Ovary (tissue), 9 donors: Measurements from ENCODE around the gene ACR. TPM values are rescaled to one million over a fixed set of nuclear protein-coding genes. Genes with fewer than 3 reads are reported as not detected.
A peak's percentile ranks its signal among the peaks of the same experiment; 100 is the strongest.

Experiments used
- DNase-seq, 5 donors: peaks; one replicate each; pipeline ENCODE4 v3.0.0-alpha.2; 2019 to 2020
- H3K27ac ChIP-seq, 2 donors: fragments of 200-600 bp; one replicate each; pipeline versions ENCODE4 v1.5.1 to v1.8.0; 2019 to 2022
- H3K27me3 ChIP-seq: fragments of 200-600 bp; one replicate; pipeline ENCODE4 v1.8.0; 2022
- H3K36me3 ChIP-seq: fragments of 200-600 bp; sonication (generic); one replicate; pipeline ENCODE4 v1.5.1; 2019
- H3K4me1 ChIP-seq: one replicate; pipeline ENCODE4 v1.8.1; 2013; ENCODE audit warnings: mild to moderate bottlenecking, moderate library complexity; ENCODE audit not compliant: insufficient read depth
- H3K4me3 ChIP-seq: fragments of 200-600 bp; sonication (generic); one replicate; pipeline ENCODE4 v1.5.1; 2017
- H3K9me3 ChIP-seq, 2 donors: fragments of 200-600 bp in 1 of 2; sonication (generic) in 1 of 2; one replicate each; pipeline versions ENCODE4 v1.5.1 to v1.8.1; 2013 to 2019; ENCODE audit warnings: mild to moderate bottlenecking in 1 of 2, moderate library complexity in 1 of 2
- CTCF ChIP-seq, 3 donors: fragments of 450-650 bp in 2 of 3; fragments of 200-600 bp in 1 of 3; IDR thresholded peaks; one replicate each; pipeline versions ENCODE4 v1.5.1 to v1.8.0; 2016 to 2022; ENCODE audit warnings: antibody characterized with exemption in 3 of 3, mild to moderate bottlenecking in 1 of 3
- EP300 ChIP-seq: sonication (generic); formaldehyde crosslinking; IDR thresholded peaks from one replicate; pipeline ENCODE4 v1.6.1; 2017; ENCODE audit warnings: antibody characterized with exemption
- POLR2A ChIP-seq: fragments of 450-650 bp; IDR thresholded peaks from one replicate; pipeline ENCODE4 v1.6.1; 2017; ENCODE audit warnings: antibody characterized with exemption, mild to moderate bottlenecking, moderate library complexity
- WGBS, 3 donors: extraction: QIAGEN DNeasy Blood & Tissue Kit in 1 of 3; methylation state at CpG; one replicate each; pipeline versions ENCODE4 v1.1.5 to v1.1.7; 2013 to 2017; 5-methylcytosine and 5-hydroxymethylcytosine counted together
- intact Hi-C, 4 donors: fragments of 100-400 bp; cut with DNase I; formaldehyde crosslinking; loops; one replicate each; pipeline versions ENCODE4 v1.11.0 to v1.15.1; 2022 to 2023
- polyA plus RNA-seq, 2 donors: library from polyadenylated mRNA; stranded (reverse); fragments of 200-250 nt in 1 of 2; fragments of 350-450 nt in 1 of 2; fragmentation: Illumina TruSeq in 1 of 2; extraction: RNeasy Lipid Tissue Mini Kit (QIAGEN cat#74804) in 1 of 2; gene quantifications; one replicate each; pipeline ENCODE4 v1.2.3, GENCODE V29; 2013 to 2014
- total RNA-seq, 7 donors: library from RNA; depleted of rRNA in 2 of 7; stranded (reverse); fragments of >200 nt in 2 of 7; fragmentation: NEBNext Ultra II Directional in 3 of 7; extraction: Animal tissue kit (Norgen Biotek cat#: 25700) in 3 of 7; gene quantifications; one replicate each; pipeline versions ENCODE4 v1.1.0 to v1.2.4, GENCODE V29; 2016 to 2023
- donor health status: DM: no; HTN: no; CAD: no; lungs with moderate emphysema.
- donor health status: DM: no; HTN: no; CAD: no.
- donor health status: Bipolar disorder and iron deficiency.
- donor health status: DM: yes; HTN: yes; CAD: no.
- donor health status: DM: no; HTN: no; CAD: no.
- donor health status: DM: yes; HTN: yes; CAD: no.

Gene ACR
- total and polyA plus RNA-seq, 9 donors, result 0.25 to 1.3 (median 0.33) TPM; not detected in 4

- intact Hi-C loops, result no loop called here
- H3K9me3 ChIP-seq, result no peaks in the 10 kb centered on the region
- no peak overlapping the region for H3K4me3 ChIP-seq
- TF ChIP-seq EP300, result no peak
- H3K36me3 ChIP-seq, result no peaks in the 10 kb centered on the region
- 3 to 29% (median 7%) methylated on average over 21 to 23 of the region's 23 CpGs for WGBS, 3 donors
- no peaks in the 10 kb centered on the region for H3K27me3 ChIP-seq
- H3K4me1 ChIP-seq, result no peaks in the 10 kb centered on the region
- peak; percentile 23 to 64 (median 41) for DNase-seq
- H3K27ac ChIP-seq, result no peak overlapping the region
Observed at GRCh38 chr22:50705219-50705691, 32.7 kb upstream of the ACR start.

GRCh38 chr22:50705851-50706351 is 32.1 kb upstream of the ACR start:
- Histone ChIP-seq H3K9me3 (no peaks in the 10 kb centered on the region), H3K4me1 (no peaks in the 10 kb centered on the region), H3K4me3 (no peak overlapping the region), H3K36me3 (no peaks in the 10 kb centered on the region), H3K27me3 (no peaks in the 10 kb centered on the region), H3K27ac (no peak overlapping the region)
- WGBS, 3 donors, result 81 to 88% (median 84%) methylated on average over 24 to 27 of the region's 27 CpGs
- intact Hi-C loops, result no loop called here
- peak in 1 of 5 donors; percentile 11 for DNase-seq
- TF ChIP-seq POLR2A, result no peak
- TF ChIP-seq CTCF (IDR thresholded peaks at IDR 0.05), result no peak
- TF ChIP-seq EP300, result no peak

GRCh38 chr22:50706481-50707125 is 31.4 kb upstream of the ACR start:
- Histone ChIP-seq H3K27me3 (no peaks in the 10 kb centered on the region), H3K27ac (no peak overlapping the region), H3K36me3 (no peaks in the 10 kb centered on the region), H3K4me1 (no peaks in the 10 kb centered on the region), H3K4me3 (no peak overlapping the region), H3K9me3 (no peaks in the 10 kb centered on the region)
- no peak for DNase-seq
- 91 to 96% (median 95%) methylated on average over 14 of the region's 14 CpGs for WGBS, 3 donors
- TF ChIP-seq CTCF (IDR thresholded peaks at IDR 0.05), result no peak
- no peak for TF ChIP-seq POLR2A
- TF ChIP-seq EP300, result no peak
- intact Hi-C loops, result no loop called here

GRCh38 chr22:50708474-50708873 is 29.5 kb upstream of the ACR start:
- intact Hi-C loops, result no loop called here
- H3K9me3 ChIP-seq, result no peaks in the 10 kb centered on the region
- H3K36me3 ChIP-seq, result no peaks in the 10 kb centered on the region
- H3K4me3 ChIP-seq, result no peak overlapping the region
- no peaks in the 10 kb centered on the region for H3K4me1 ChIP-seq
- 97 to 98% (median 97%) methylated on average over 3 of the region's 3 CpGs for WGBS, 3 donors
- TF ChIP-seq POLR2A, result no peak
- TF ChIP-seq CTCF (IDR thresholded peaks at IDR 0.05), result no peak
- no peak for TF ChIP-seq EP300
- no peaks in the 10 kb centered on the region for H3K27me3 ChIP-seq
- DNase-seq, result no peak
- H3K27ac ChIP-seq, result no peak overlapping the region

- TF ChIP-seq POLR2A (no peak), EP300 (no peak), CTCF (IDR thresholded peaks at IDR 0.05) (no peak)
- no peaks in the 10 kb centered on the region for H3K4me1 ChIP-seq
Observed at GRCh38 chr22:50708996-50709395, 29.0 kb upstream of the ACR start.

More at GRCh38 chr22:50708996-50709395, 29.0 kb upstream of the ACR start:
- Histone ChIP-seq H3K36me3 (no peaks in the 10 kb centered on the region), H3K4me3 (no peak overlapping the region), H3K27me3 (no peaks in the 10 kb centered on the region), H3K9me3 (no peaks in the 10 kb centered on the region), H3K27ac (no peak overlapping the region)
- intact Hi-C loops, result no loop called here
- 90 to 91% (median 90%) methylated on average over 6 of the region's 6 CpGs for WGBS, 3 donors
- DNase-seq, result no peak
